ENCODE results near the gene COP1. TPM values are rescaled to one million over a fixed set of nuclear protein-coding genes. Genes with fewer than 3 reads are reported as not detected.

The COP1 gene
- total and polyA plus RNA-seq, 2 of the 13 experiments (the other 11 are each of a cell fraction or from before 2014, with no cell fraction given) = 20.5 to 51.3 TPM

DNA sequence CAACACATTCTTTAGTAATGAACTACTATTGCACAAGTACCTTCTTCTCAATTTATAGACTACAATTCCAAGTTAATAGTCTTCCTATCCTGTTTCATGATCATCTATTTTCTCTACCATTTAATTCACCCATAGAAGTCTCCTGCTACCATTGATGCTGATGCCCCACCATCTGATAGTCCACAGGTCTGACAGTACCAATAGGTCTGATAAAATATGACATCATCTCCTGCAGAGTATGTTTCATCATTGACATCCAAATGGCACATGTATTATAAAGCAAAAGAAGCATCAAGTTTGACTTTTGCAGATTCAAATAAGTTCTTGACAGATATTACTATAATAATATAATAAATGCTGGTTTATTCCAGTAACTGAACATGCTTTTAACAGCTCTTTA is 5.5 kb downstream of the COP1 start:
- DNase-seq (ENCODE audit: low spot score) = no peak
- no peak for ATAC-seq
- H3K4me2 ChIP-seq (ENCODE audit: low read depth, low read length) = no peak overlapping the region
- POLR2A ChIA-PET = no interaction called here
- intact Hi-C loops (cut with micrococcal nuclease; ENCODE audit: unreplicated experiment) (no loop called here), in situ Hi-C loops (cut with HindIII; ENCODE audit: extremely low pct_ligation_motif_present, low pct_unique_long_range_greater_than_20kb) (no loop called here)
- CTCF ChIA-PET (ENCODE audit: low intra/inter-chr PET ratio, low total read pairs) = no interaction called here
- no peak overlapping the region for H3K27ac ChIP-seq (ENCODE audit: extremely low read length, insufficient read depth, low read length)
- peaks cover 34% of the 10 kb centered on the region for H3K4me1 ChIP-seq (ENCODE audit: insufficient read depth, low read length)
- no TSS peak for BruUV-seq (replicated peaks)
- H3K9ac ChIP-seq (ENCODE audit: insufficient read depth, low read depth, low read length) = no peak overlapping the region
- peak; percentile 87 for TF ChIP-seq ATF7 (IDR thresholded peaks at IDR 0.05)
- no peak for TF ChIP-seq ATF7 (CRISPR knock-in tag; IDR thresholded peaks at IDR 0.05)
- TF ChIP-seq ARID2 (CRISPR knock-in tag; IDR thresholded peaks at IDR 0.05; ENCODE audit: borderline replicate concordance) = no peak
- no peaks in the 10 kb centered on the region for H3K9me3 ChIP-seq (ENCODE audit: low read length)
- H3K36me3 ChIP-seq (replicated peaks in 1 of 2; ENCODE audit: control insufficient read depth in 1 of 2, insufficient read depth in 2 of 2, low read length in 2 of 2) = no peaks in the 10 kb centered on the region
- H3K79me2 ChIP-seq (ENCODE audit: insufficient read depth, low read length) = peaks cover 96% of the 10 kb centered on the region
- H2AFZ ChIP-seq (ENCODE audit: low read length) = no peak overlapping the region
- H3K27me3 ChIP-seq (ENCODE audit: control insufficient read depth in 1 of 2, insufficient read depth in 2 of 2, low read length in 2 of 2) = no peaks in the 10 kb centered on the region; a peak in 1 of 5 replicates
- no peak for FAIRE-seq
- H4K20me1 ChIP-seq (ENCODE audit: insufficient read depth, low read length) = peaks cover 6% of the 10 kb centered on the region
- no peak overlapping the region for H3K4me3 ChIP-seq (replicated peaks in 1 of 3; ENCODE audit: insufficient read depth in 1 of 3, low read depth in 2 of 3, low read length in 3 of 3)

DNA sequence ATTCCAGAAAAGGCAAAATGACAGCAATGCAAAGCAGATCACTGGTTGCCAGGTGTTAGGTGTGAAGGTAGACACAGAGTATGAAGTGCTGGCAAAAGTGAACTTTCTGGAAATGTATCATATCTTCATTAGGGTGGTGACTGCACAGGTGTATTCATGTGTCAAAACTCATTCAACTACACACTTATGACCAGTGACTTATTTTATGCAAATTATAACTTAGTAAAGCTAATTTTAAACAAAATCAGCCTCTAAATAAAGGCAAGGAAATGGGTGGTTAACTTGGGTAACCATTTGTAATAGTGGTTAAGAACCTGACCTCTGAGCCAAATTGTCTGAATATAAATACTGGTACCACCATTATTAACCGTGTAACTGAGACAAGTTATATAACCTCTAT is 7.4 kb downstream of the COP1 start:
- CTCF ChIA-PET (ENCODE audit: low intra/inter-chr PET ratio, low total read pairs) = no interaction called here
- no TSS peak for BruUV-seq (replicated peaks)
- H3K9me3 ChIP-seq (ENCODE audit: low read length) = no peaks in the 10 kb centered on the region
- no peaks in the 10 kb centered on the region; the same call in 1 of the 2 replicates for H4K20me1 ChIP-seq (ENCODE audit: insufficient read depth, low read length)
- no peaks in the 10 kb centered on the region for H3K27me3 ChIP-seq (ENCODE audit: control insufficient read depth in 1 of 2, insufficient read depth in 2 of 2, low read length in 2 of 2)
- DNase-seq (ENCODE audit: low spot score) (no peak), ATAC-seq (no peak), FAIRE-seq (no peak)
- in situ Hi-C loops (cut with HindIII; ENCODE audit: extremely low pct_ligation_motif_present, low pct_unique_long_range_greater_than_20kb) = no loop called here
- peaks cover 97% of the 10 kb centered on the region for H3K79me2 ChIP-seq (ENCODE audit: insufficient read depth, low read length)
- peaks cover 24% of the 10 kb centered on the region for H3K4me1 ChIP-seq (ENCODE audit: insufficient read depth, low read length)
- no peak overlapping the region for H3K9ac ChIP-seq (ENCODE audit: insufficient read depth, low read depth, low read length)
- 100% methylated on average over 1 of the region's 1 CpG for WGBS (ENCODE audit: low lambda C conversion rate)
- H3K36me3 ChIP-seq (replicated peaks in 1 of 2; ENCODE audit: control insufficient read depth in 1 of 2, insufficient read depth in 2 of 2, low read length in 2 of 2) = no peaks in the 10 kb centered on the region
- POLR2A ChIA-PET = no interaction called here
- H3K27ac ChIP-seq (ENCODE audit: extremely low read length, insufficient read depth, low read length) = no peak overlapping the region
- no peak overlapping the region for H3K4me2 ChIP-seq (ENCODE audit: low read depth, low read length)
- intact Hi-C loops (cut with micrococcal nuclease; ENCODE audit: unreplicated experiment) = no loop called here
- H3K4me3 ChIP-seq (replicated peaks in 1 of 3; ENCODE audit: insufficient read depth in 1 of 3, low read depth in 2 of 3, low read length in 3 of 3) = no peak overlapping the region
- no peak overlapping the region for H2AFZ ChIP-seq (ENCODE audit: low read length)
- no peak for TF ChIP-seq EED (CRISPR knock-in tag; IDR thresholded peaks at IDR 0.05)
- TF ChIP-seq ZNF660 (CRISPR knock-in tag; IDR thresholded peaks at IDR 0.05; ENCODE audit: borderline replicate concordance, low read depth) = no peak
- TF ChIP-seq SMAD9 (CRISPR knock-in tag; IDR thresholded peaks at IDR 0.05) = no peak
- TF ChIP-seq TEAD2 (CRISPR knock-in tag; IDR thresholded peaks at IDR 0.05) = no peak
- TF ChIP-seq, protein P1, sequence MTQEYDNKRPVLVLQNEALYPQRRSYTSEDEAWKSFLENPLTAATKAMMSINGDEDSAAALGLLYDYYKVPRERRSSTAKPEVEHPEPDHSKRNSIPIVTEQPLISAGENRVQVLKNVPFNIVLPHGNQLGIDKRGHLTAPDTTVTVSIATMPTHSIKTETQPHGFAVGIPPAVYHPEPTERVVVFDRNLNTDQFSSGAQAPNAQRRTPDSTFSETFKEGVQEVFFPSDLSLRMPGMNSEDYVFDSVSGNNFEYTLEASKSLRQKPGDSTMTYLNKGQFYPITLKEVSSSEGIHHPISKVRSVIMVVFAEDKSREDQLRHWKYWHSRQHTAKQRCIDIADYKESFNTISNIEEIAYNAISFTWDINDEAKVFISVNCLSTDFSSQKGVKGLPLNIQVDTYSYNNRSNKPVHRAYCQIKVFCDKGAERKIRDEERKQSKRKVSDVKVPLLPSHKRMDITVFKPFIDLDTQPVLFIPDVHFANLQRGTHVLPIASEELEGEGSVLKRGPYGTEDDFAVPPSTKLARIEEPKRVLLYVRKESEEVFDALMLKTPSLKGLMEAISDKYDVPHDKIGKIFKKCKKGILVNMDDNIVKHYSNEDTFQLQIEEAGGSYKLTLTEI (CRISPR knock-in tag; conservative IDR thresholded peaks at IDR 0.05) = no peak
- TF ChIP-seq ZNF180 (CRISPR knock-in tag; IDR thresholded peaks at IDR 0.05; ENCODE audit: borderline replicate concordance, low read depth) = no peak
- TF ChIP-seq NFYC (CRISPR knock-in tag; IDR thresholded peaks at IDR 0.05) = no peak
- TF ChIP-seq, protein P2, sequence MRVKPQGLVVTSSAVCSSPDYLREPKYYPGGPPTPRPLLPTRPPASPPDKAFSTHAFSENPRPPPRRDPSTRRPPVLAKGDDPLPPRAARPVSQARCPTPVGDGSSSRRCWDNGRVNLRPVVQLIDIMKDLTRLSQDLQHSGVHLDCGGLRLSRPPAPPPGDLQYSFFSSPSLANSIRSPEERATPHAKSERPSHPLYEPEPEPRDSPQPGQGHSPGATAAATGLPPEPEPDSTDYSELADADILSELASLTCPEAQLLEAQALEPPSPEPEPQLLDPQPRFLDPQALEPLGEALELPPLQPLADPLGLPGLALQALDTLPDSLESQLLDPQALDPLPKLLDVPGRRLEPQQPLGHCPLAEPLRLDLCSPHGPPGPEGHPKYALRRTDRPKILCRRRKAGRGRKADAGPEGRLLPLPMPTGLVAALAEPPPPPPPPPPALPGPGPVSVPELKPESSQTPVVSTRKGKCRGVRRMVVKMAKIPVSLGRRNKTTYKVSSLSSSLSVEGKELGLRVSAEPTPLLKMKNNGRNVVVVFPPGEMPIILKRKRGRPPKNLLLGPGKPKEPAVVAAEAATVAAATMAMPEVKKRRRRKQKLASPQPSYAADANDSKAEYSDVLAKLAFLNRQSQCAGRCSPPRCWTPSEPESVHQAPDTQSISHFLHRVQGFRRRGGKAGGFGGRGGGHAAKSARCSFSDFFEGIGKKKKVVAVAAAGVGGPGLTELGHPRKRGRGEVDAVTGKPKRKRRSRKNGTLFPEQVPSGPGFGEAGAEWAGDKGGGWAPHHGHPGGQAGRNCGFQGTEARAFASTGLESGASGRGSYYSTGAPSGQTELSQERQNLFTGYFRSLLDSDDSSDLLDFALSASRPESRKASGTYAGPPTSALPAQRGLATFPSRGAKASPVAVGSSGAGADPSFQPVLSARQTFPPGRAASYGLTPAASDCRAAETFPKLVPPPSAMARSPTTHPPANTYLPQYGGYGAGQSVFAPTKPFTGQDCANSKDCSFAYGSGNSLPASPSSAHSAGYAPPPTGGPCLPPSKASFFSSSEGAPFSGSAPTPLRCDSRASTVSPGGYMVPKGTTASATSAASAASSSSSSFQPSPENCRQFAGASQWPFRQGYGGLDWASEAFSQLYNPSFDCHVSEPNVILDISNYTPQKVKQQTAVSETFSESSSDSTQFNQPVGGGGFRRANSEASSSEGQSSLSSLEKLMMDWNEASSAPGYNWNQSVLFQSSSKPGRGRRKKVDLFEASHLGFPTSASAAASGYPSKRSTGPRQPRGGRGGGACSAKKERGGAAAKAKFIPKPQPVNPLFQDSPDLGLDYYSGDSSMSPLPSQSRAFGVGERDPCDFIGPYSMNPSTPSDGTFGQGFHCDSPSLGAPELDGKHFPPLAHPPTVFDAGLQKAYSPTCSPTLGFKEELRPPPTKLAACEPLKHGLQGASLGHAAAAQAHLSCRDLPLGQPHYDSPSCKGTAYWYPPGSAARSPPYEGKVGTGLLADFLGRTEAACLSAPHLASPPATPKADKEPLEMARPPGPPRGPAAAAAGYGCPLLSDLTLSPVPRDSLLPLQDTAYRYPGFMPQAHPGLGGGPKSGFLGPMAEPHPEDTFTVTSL (CRISPR knock-in tag; IDR thresholded peaks at IDR 0.05; ENCODE audit: borderline replicate concordance) = no peak
- TF ChIP-seq RARA (CRISPR knock-in tag; IDR thresholded peaks at IDR 0.05) = no peak

All from HepG2 (cell line).